Endometrial microvascular endothelial cells (primary cell): ENCODE results near the gene AKT2. TPM values are rescaled to one million over a fixed set of nuclear protein-coding genes. Genes with fewer than 3 reads are reported as not detected.

Experiments used
- in situ Hi-C: cut with HindIII; loops from 2 replicates; pipeline ENCODE4 v1.10.0; 2017; ENCODE audit warnings: low sequenced_read_pairs, low pct_unique_long_range_greater_than_20kb; ENCODE audit errors: inconsistent ontology term
- total RNA-seq: library from RNA; depleted of rRNA; stranded (reverse); fragments of >200 nt; gene quantifications from one replicate; pipeline ENCODE4 v1.2.3, GENCODE V29; 2015; ENCODE audit errors: inconsistent ontology term

AKT2 gene
- total RNA-seq, 1 donor from 2014 or later: 26.2 TPM

DNA sequence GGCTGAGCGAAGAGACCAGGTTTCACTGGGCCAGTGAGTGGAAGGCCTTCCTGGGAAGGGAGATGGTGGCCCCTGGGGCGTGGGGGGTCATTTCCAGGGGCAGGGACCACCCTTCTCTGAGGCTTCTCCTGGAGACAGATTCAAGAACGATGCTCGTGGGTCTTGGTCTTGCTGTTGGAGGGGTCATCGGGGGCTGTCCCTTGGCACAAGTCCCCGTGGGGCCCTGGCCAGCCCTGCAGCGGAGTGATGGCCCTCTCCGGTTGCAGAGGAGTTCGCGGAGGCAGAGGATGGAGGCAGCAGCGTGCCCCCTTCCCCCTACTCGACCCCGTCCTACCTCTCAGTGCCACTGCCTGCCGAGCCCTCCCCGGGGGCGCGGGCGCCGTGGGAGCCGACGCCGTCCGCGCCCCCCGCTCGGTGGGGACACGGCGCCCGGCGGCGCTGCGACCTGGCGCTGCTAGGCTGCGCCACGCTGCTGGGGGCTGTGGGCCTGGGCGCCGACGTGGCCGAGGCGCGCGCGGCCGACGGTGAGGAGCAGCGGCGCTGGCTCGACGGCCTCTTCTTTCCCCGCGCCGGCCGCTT, 71.8 kb downstream of the AKT2 start:
- in situ Hi-C loops: no loop called here

- in situ Hi-C loops: no loop called here
Measured at GRCh38 chr19:40210889-40211288, 74.3 kb downstream of the AKT2 start.

- in situ Hi-C loops: no loop called here
Measured at GRCh38 chr19:40208602-40209001, 76.5 kb downstream of the AKT2 start.

GRCh38 chr19:40205760-40206159, 79.4 kb downstream of the AKT2 start:
- in situ Hi-C loops: no loop called here

DNA sequence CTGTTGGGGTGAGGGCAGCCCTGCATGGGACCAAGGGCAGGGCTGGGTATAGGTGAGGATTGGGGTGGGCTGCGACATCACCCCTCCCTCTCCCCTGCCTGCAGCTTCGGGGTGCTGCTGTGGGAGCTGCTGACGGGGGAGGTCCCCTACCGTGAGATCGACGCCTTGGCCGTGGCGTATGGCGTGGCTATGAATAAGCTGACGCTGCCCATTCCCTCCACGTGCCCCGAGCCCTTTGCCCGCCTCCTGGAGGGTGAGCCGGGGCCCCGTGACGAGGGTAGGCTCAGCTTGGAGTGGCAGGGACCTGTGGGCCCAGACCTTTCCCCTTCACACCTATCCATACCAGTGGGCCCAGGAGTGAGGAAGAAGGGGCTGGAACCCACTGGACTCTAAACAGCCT, 80.8 kb downstream of the AKT2 start:
- in situ Hi-C loops: no loop called here

DNA sequence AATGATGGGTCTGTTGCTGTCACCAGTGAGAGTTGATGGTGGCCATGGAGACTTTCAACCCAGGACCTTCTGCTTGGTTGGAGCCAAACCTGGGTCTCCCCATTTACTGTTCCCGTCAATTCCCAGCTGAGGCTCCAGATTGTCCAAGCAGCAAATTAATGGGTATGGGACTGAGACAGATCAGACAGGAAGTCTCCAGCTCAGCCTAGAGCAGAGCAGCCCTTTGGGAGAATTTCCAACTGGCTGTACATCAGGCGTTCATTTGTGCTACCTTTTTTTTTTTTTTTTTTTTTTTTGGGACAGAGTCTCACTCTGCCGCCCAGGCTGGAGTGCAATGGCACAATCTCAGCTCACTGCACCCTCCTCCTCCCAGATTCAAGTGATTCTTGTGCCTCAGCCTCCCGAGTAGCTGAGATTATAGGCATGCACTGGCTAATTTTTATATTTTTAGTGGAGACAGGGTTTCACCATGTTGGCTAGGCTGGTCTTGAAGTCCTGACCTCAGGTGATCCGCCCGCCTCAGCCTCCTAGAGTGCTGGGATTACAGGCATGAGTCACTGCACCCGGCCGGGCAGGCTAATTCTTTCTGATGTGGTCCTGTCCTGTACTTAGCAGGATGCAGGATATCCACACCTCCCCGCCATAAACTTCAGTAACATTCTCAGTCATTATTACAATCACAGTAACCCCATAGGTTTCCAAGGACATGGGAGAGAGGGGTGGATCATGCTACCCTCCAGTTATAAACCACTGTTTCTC, 84.6 kb downstream of the AKT2 start:
- in situ Hi-C loops: no loop called here

- in situ Hi-C loops: no loop called here
Measured at GRCh38 chr19:40198272-40198990, 86.7 kb downstream of the AKT2 start.

- in situ Hi-C loops: no loop called here
Measured at GRCh38 chr19:40193587-40193849, 91.6 kb downstream of the AKT2 start.

DNA sequence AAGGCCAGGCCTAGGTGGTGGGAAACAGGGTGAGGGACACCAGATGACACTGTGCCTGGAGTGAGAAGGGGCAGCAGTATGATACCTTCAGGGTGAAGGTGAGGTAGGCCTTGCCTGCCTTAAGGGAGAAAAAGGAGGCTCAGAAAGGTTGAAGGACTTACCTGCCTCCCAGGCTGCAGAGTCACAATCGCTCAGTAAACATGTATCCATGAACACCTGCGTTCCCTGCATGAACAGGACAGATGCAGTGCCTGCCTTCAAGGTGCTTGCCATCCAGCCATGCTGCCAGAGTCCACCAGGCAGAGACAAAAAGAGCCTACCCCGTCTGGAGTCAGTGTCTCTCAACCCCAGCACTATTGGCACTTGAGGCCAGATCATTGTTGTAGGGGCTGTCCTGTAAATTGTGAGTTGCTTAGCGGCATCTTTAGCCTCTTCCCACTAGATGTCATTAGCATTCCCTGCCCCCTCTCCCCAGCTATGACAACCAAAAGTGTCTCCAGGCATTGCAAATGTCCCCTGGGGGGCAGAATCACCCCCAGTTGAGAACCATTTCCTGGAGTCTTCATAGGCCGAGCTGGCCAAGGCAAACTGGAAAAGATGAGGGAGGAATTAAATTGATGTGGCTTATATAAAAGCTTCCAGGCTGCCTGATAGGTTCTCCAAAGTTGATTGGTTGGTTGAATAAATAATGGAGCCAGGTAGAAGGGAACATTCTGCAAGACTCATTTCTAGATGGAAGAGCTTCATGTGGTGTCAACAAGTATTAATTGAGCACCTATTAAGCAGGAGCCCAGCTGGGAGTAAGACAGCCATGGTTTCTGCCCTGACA, 92.2 kb downstream of the AKT2 start:
- in situ Hi-C loops: no loop called here

GRCh38 chr19:40191836-40192646, 93.1 kb downstream of the AKT2 start:
- in situ Hi-C loops: no loop called here

GRCh38 chr19:40190891-40191835, 94.0 kb downstream of the AKT2 start, which contains the start of gene MAP3K10:
TSS of gene MAP3K10 (plus strand) at chr19:40191426. CDS start at chr19:40192032, 606 bp downstream.
- in situ Hi-C loops: no loop called here

DNA sequence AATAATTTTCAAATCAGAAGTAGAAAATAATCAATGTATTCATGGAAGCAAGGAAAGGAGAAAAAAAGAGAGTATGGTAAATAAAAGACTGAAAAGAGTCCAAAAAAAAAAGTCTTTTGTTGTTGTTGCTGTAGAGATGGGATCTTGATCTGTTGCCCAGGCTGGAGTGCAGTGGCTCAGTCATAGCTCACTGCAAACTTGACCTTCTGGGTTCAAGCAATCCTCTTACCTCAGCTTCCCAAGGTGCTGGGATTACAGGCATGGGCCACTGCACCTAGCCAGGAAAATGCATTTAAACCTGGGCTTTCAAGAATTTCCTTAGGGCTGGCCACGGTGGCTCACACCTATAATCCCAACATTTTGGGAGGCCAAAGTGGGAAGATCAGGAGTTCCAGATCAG, 100.9 kb downstream of the AKT2 start:
- in situ Hi-C loops: no loop called here

Other genes with a start within 250 kb of the AKT2 start
- 17.9 TPM for gene ZNF780B, start 229.1 kb downstream of the AKT2 start, total RNA-seq
- 15.1 TPM for gene ZNF780A, start 194.4 kb downstream of the AKT2 start, total RNA-seq
- gene MAP3K10, start 93.9 kb downstream of the AKT2 start, total RNA-seq: 5.4 TPM
- not detected for gene TTC9B, start 67.0 kb downstream of the AKT2 start, total RNA-seq
- gene CCNP, start 58.7 kb downstream of the AKT2 start, total RNA-seq: not detected
- 14.3 TPM for gene C19orf47, start 63.1 kb upstream of the AKT2 start, total RNA-seq
- gene PLD3, start 63.4 kb upstream of the AKT2 start, total RNA-seq: 404 TPM
- gene HIPK4, start 104.8 kb upstream of the AKT2 start, total RNA-seq: 0.09 TPM
- gene PRX, start 128.0 kb upstream of the AKT2 start, total RNA-seq: 2.8 TPM
- gene SERTAD1, start 140.6 kb upstream of the AKT2 start, total RNA-seq: 23.0 TPM
- 27.0 TPM for gene SERTAD3, start 159.0 kb upstream of the AKT2 start, total RNA-seq
- gene BLVRB, start 180.4 kb upstream of the AKT2 start, total RNA-seq: 66.3 TPM
- not detected for gene SPTBN4, start 181.7 kb upstream of the AKT2 start, total RNA-seq